HG03457 (cell line): ENCODE results near the gene SKIDA1.
"Not testable (repeated sequence)": the region's sequence is repeated elsewhere in the genome, so short reads cannot be mapped to it uniquely, and the experiment has no call there.

Experiments
- ATAC-seq: cut with Tn5 transposase; IDR thresholded peaks from one replicate; pipeline ENCODE4 v1.9.1; 2021; ENCODE audit warnings: moderate number of reproducible peaks; ENCODE audit not compliant: unreplicated experiment

SKIDA1 gene

GRCh38 chr10:21525367-21526187 lies at the start of gene SKIDA1:
TSS of gene SKIDA1 (minus strand) at chr10:21525682. CDS start at chr10:21517822, 7,860 bp downstream.
- peak; percentile 37 for ATAC-seq

GRCh38 chr10:21574514-21574913 lies 49.0 kb upstream of the SKIDA1 start:
- not testable (repeated sequence) for ATAC-seq

GRCh38 chr10:21572578-21572977 lies 47.1 kb upstream of the SKIDA1 start:
- ATAC-seq = no peak

GRCh38 chr10:21570761-21571521 lies 45.5 kb upstream of the SKIDA1 start:
- ATAC-seq = no peak

DNA sequence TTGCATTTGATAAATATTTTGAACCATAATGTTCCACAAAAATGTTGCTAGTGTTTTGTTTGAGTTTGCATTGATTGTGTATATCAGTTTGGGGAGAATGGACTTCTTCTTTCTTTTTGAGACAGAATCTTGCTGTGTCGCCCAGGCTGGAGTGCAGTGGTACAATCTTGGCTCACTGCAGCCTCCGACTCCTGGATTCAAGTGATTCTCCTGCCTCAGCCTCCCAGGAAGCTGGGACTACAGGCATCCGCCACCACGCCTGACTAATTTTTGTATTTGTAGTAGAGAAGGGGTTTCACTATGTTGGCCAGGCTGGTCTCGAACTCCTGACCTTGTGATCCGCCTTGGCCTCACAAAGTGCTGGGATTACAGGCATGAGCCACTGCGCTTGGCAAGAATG lies 33.5 kb upstream of the SKIDA1 start:
- ATAC-seq = not testable (repeated sequence)

DNA sequence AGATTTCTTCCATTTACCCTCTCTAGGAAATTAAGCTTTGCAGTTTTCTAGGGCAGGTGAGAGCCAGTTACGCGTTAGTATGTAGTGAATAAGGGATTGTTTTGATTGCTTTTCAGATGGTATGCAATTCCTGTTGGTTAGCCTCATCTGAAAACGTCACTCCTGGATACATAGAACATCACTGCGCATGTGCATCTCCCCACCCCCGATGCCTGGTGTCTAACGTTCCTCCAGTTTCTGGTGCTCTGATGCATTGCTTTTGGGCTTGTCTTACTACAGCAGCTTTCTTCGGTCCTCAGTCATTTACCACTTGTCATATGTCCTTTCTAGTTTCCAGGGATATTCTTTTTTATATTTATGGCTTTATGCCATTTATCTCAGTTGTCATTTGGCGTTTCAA lies 31.0 kb upstream of the SKIDA1 start:
- ATAC-seq = no peak

DNA sequence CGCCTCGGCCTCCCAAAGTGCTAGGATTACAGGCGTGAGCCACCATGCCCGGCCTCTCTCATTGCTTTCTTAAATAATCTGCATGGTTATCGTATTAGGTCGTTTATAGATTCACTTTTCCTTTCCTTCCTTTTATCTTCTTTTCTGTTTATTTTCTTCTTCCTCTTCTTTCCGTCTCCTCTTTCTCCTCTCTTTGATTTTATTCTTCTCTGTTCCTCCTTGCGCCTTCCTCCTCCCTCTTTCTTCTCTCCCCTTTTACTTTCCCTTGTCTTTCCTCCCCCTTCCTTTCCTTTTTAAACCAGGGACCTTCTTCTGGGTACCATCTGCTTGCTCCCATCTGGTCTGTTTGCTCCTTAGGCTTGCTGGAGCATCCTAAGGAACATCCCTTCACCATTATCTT lies 27.2 kb upstream of the SKIDA1 start:
- no peak for ATAC-seq

- ATAC-seq = no peak
These were observed 21.8 kb upstream of the SKIDA1 start for GRCh38 chr10:21547246-21547645.

- ATAC-seq = not testable (repeated sequence)
These were observed 15.2 kb upstream of the SKIDA1 start for GRCh38 chr10:21540701-21541100.

DNA sequence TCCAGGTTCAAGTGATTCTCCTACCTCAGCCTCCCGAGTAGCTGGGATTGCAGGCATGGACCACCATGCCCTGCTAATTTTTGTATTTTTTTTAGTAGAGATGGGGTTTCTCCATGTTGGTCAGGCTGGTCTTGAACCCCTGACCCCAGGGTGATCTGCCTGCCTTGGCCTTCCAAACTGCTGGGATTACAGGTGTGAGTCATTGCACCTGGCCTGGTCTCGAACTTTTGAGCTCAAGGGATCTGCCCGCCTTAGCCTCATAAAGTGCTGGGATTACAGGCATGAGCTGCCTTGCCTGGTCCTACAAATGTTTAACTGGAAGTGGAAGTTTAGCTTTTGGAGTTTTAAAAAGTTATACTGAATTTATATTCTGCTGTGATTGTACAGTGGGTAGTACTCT lies 11.4 kb upstream of the SKIDA1 start:
- ATAC-seq = no peak

GRCh38 chr10:21535976-21536375 lies 10.5 kb upstream of the SKIDA1 start:
- not testable (repeated sequence) for ATAC-seq

DNA sequence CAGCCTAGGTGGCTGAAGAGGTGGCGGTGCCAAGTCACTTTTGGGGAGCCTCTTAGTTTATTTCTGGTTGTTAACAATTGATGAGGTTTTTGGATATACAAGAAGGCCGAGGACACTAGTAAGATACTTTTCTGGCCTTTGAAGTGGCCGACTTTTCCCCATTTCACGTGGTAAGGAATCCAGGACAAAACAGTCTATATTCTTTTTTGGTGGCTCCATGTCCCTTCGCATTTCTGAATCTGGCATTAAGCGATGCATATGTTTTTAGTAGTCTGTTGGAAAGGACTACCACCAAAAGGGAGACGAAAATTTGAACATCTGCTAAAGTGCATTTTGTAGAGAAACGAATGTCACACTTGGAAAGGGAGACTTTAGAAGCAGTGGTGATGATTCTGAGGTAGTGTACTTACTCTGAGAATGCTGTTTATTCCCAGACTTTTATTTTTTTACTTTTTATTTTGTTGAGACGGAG lies 10.0 kb upstream of the SKIDA1 start:
- no peak for ATAC-seq

DNA sequence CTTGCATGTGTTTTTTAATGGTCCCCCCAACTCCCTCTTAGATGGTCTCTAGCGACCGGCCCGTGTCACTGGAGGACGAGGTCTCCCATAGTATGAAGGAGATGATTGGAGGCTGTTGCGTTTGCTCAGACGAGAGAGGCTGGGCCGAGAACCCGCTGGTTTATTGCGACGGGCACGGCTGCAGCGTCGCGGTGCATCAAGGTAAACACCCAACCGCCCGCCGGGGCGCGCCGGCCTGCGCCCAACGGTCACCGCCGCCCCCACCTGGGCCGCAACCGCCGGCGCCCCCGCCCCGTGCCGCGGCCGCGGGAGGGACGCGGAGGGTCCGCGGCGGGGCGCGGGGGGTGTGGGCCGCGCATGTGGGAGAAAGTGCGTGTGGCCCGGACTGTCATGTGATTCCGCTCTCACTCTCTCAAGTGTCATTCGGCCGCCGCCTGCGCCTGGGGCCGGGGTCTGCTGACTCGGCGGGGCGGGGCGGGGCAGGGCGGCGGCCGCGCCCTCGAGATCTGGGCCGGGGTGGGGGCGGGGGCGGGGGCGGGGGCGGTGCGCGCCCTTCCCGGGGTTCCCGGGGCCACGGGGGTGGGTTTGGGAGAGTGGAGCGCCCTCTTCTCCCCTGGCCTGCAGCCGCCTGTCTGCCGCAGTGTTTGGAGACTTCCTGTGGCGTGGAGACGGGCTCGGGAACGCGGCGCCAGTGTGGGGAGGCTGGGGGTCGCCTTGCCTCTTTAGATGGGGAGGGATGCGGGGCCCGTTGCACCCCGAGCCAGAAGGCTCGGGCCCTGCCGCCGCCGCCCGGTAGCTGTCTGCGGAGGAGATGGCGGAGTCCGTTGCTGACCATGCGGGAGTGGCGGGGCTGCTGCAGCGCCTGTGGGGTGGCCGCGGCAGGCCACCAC lies 9.4 kb upstream of the SKIDA1 start:
- no peak for ATAC-seq

DNA sequence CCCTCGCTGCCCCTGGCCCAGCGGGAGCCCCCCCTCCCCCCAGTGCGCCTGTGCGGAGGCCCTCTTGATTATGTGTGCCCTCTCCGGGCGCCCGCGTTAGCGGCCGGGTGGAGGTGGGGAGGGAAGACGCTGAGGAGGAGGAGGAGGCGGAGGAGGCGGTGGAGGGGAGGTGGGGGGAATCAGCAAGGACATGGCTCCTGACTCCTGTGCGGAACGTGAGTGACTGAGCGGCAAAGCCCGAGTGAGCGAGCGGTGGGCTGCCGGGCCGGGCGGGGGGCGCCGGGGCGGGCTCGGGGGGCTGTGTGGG lies 8.8 kb upstream of the SKIDA1 start:
- ATAC-seq = no peak

GRCh38 chr10:21533467-21534279 lies 8.2 kb upstream of the SKIDA1 start, which contains the start of gene MLLT10:
TSS of gene MLLT10 (plus strand) at chr10:21534232. CDS start at chr10:21534645, 413 bp downstream.
- ATAC-seq = peak; percentile 84

DNA sequence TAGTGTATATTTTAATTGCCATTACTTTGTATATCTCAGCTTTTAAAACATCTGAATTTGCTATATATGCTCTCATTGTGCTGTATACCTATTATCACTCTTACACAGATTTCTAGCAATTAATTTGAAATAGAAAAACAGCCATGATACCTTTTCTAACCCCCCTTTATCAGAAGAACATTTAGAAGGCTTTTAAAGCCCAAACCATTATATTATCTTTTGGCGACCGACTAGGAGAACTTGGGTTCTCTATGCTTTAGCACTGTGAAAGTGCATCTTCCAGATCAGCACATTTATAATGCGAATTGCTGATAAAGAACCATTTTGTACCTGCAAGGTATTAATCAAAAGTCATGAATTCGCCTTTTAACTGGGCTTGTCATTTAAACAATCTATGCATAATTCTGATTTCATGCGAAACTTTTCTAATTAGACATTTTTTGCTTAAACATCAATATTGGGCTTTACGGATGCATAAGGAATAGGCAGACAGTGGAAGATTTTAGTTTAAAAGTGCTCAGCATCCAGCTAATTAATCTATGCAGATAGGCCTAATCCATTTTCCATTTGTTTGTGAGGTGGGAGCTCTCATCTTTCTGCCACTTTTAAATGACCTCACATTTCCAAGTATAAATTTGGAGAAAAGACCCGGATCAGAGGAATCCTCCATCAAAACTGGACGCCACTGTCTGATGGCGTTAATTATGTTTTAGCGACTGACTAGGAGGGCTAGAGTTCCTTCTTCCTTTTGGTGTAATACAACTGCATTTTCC lies 7.4 kb upstream of the SKIDA1 start:
- no peak for ATAC-seq

GRCh38 chr10:21531164-21531563 lies 5.7 kb upstream of the SKIDA1 start:
- ATAC-seq = no peak

DNA sequence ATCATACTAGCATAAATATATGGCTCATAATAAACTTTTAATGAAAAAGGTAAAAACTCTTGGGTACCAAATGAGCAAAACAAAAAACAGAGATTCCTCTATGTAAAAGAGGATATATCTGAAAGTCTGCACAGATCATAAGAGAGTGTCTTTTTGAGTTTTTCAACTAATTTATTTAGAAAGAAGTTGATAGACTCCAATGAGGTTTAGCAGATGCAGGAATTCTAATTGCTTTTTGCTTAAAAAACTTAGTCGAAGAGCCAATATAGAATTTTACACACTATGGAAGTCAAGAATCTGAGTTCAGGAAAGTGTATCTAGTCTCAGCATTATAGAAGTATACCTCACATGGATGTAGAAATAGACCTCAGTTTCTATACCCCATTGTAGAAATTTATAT lies 5.2 kb upstream of the SKIDA1 start:
- ATAC-seq = no peak

- ATAC-seq = no peak
These were observed 4.7 kb upstream of the SKIDA1 start for GRCh38 chr10:21530168-21530567.
